H1 (cell line): ENCODE measurements around the gene P2RY14. TPM values are rescaled to one million over a fixed set of nuclear protein-coding genes. Genes with fewer than 3 reads are reported as not detected.

ENCODE experiments used
- CTCF ChIA-PET: fragments of 300-600 bp; sonication (Branson Sonifier 250); formaldehyde crosslinking; loops from one replicate; lab custom pipeline; 2021; ENCODE audit not compliant: partially characterized antibody; lab: Charles Lee
- POLR2A ChIA-PET: fragments of 300-600 bp; sonication (Branson Sonifier 250); formaldehyde crosslinking; loops from one replicate; lab custom pipeline; 2021; ENCODE audit warnings: inconsistent platforms; ENCODE audit not compliant: partially characterized antibody; lab: Charles Lee
- DNase-seq, 2 experiments: peaks; one replicate each; pipeline versions ENCODE4 v3.0.0 to v3.0.0-alpha.2; 2010 to 2022; ENCODE audit warnings: low spot score in 2 of 2, low read depth in 1 of 2, mixed read lengths in 1 of 2
- FAIRE-seq: peaks from 2 replicates; lab custom pipeline; 2011; peaks lifted over from hg19 to GRCh38; lab: Jason Lieb, UNC
- H2AFZ ChIP-seq: 2 replicates; pipeline ENCODE4 v1.8.1; 2012; ENCODE audit warnings: low read length, inconsistent platforms
- H2AK5ac ChIP-seq: 2 replicates; pipeline ENCODE4 v1.6.1; 2013; ENCODE audit warnings: low read depth, low read length
- H2BK120ac ChIP-seq: replicated peaks from 2 replicates; pipeline ENCODE3; 2013; ENCODE audit warnings: low read depth, low read length, inconsistent platforms
- H2BK12ac ChIP-seq: 2 replicates; pipeline ENCODE4 v1.6.1; 2013; ENCODE audit warnings: low read depth, low read length
- H2BK15ac ChIP-seq: 2 replicates; pipeline ENCODE4 v1.6.1; 2013; ENCODE audit warnings: low read length
- H2BK20ac ChIP-seq: 2 replicates; pipeline ENCODE4 v1.6.1; 2013; ENCODE audit warnings: low read length
- H2BK5ac ChIP-seq: 2 replicates; pipeline ENCODE4 v1.6.1; 2013; ENCODE audit warnings: low read depth, low read length
- H3K14ac ChIP-seq: 2 replicates; pipeline ENCODE4 v1.6.1; 2013; ENCODE audit warnings: inconsistent platforms; ENCODE audit not compliant: insufficient read length
- H3K18ac ChIP-seq: 2 replicates; pipeline ENCODE4 v1.6.1; 2013; ENCODE audit warnings: low read length; ENCODE audit errors: extremely low read depth
- H3K23ac ChIP-seq: 2 replicates; pipeline ENCODE4 v1.6.1; 2013; ENCODE audit warnings: inconsistent platforms; ENCODE audit not compliant: insufficient read length
- H3K23me2 ChIP-seq: 2 replicates; pipeline ENCODE4 v1.6.1; 2013; ENCODE audit warnings: low read depth, low read length
- H3K27ac ChIP-seq: 2 replicates; pipeline ENCODE4 v1.6.1; 2011; ENCODE audit warnings: low read depth, low read length, inconsistent platforms
- H3K27me3 ChIP-seq, 4 experiments: replicated peaks in 1 of 4; 1 replicate in 1 of 4; 2 replicates in 3 of 4; pipeline versions ENCODE4 v1.6.1 to v1.8.1; 2011 to 2013; ENCODE audit warnings: low read length in 3 of 4, mild to moderate bottlenecking in 3 of 4, inconsistent platforms in 2 of 4, mixed read lengths in 2 of 4, moderate library complexity in 1 of 4; ENCODE audit not compliant: control insufficient read depth in 3 of 4, insufficient read depth in 3 of 4; ENCODE audit errors: extremely low read depth in 1 of 4
- H3K36me3 ChIP-seq, 4 experiments: 2 replicates each; pipeline versions ENCODE4 v1.6.1 to v1.8.1; 2011 to 2013; ENCODE audit warnings: mild to moderate bottlenecking in 4 of 4, low read length in 3 of 4, moderate library complexity in 2 of 4, control low read depth in 1 of 4, inconsistent platforms in 1 of 4; ENCODE audit not compliant: insufficient read depth in 4 of 4, control insufficient read depth in 2 of 4
- H3K4ac ChIP-seq: replicated peaks from 2 replicates; pipeline ENCODE3; 2013; ENCODE audit warnings: low read length, low read depth, mixed read lengths, inconsistent platforms; ENCODE audit not compliant: insufficient read length
- H3K4me1 ChIP-seq, 4 experiments: replicated peaks in 1 of 4; 1 replicate in 1 of 4; 2 replicates in 3 of 4; pipeline versions ENCODE4 v1.6.1 to v1.8.1; 2011 to 2013; ENCODE audit warnings: low read length in 3 of 4, inconsistent platforms in 2 of 4, mixed read lengths in 1 of 4; ENCODE audit not compliant: insufficient read depth in 4 of 4, control insufficient read depth in 3 of 4
- H3K4me2 ChIP-seq, 2 experiments: 2 replicates each; pipeline versions ENCODE4 v1.6.1 to v1.8.1; 2011 to 2013; ENCODE audit warnings: low read depth in 2 of 2, low read length in 2 of 2, control low read depth in 1 of 2, inconsistent platforms in 1 of 2, mild to moderate bottlenecking in 1 of 2; ENCODE audit not compliant: insufficient read depth in 1 of 2
- H3K4me3 ChIP-seq, 4 experiments: fragments of 200-600, 300-600 bp in 1 of 4; sonication (generic), shearing (Covaris generic), sonication (Bioruptor Twin) in 1 of 4; 2 replicates each; pipeline versions ENCODE4 v1.5.1 to v1.8.1; 2011 to 2016; ENCODE audit warnings: low read length in 4 of 4, low read depth in 3 of 4, control low read depth in 2 of 4, inconsistent platforms in 2 of 4, mild to moderate bottlenecking in 2 of 4, mixed read lengths in 1 of 4, moderate library complexity in 1 of 4; ENCODE audit not compliant: insufficient read depth in 2 of 4; ENCODE audit errors: extremely low read depth in 1 of 4
- H3K56ac ChIP-seq: replicated peaks from 2 replicates; pipeline ENCODE3; 2013; ENCODE audit warnings: low read depth, mild to moderate bottlenecking, mixed read lengths, low read length, inconsistent platforms; ENCODE audit not compliant: insufficient read length
- H3K79me1 ChIP-seq: 2 replicates; pipeline ENCODE4 v1.6.1; 2013; ENCODE audit warnings: low read depth, low read length, control low read depth
- H3K79me2 ChIP-seq, 2 experiments: 2 replicates each; pipeline versions ENCODE4 v1.6.1 to v1.8.1; 2012 to 2013; ENCODE audit warnings: low read length in 2 of 2, mild to moderate bottlenecking in 2 of 2, inconsistent platforms in 1 of 2; ENCODE audit not compliant: insufficient read depth in 2 of 2, control insufficient read depth in 1 of 2
- H3K9ac ChIP-seq, 4 experiments: replicated peaks in 1 of 4; 1 replicate in 1 of 4; 2 replicates in 3 of 4; pipeline versions ENCODE4 v1.6.1 to v1.8.1; 2011 to 2013; ENCODE audit warnings: low read depth in 3 of 4, low read length in 3 of 4, control low read depth in 2 of 4, mild to moderate bottlenecking in 2 of 4, moderate library complexity in 2 of 4, inconsistent platforms in 1 of 4; ENCODE audit errors: extremely low read depth in 1 of 4
- H3K9me3 ChIP-seq, 2 experiments: 2 replicates each; pipeline versions ENCODE4 v1.6.1 to v1.8.1; 2012 to 2013; ENCODE audit warnings: mild to moderate bottlenecking in 2 of 2, moderate library complexity in 2 of 2, control low read depth in 1 of 2, inconsistent platforms in 1 of 2, low read depth in 1 of 2, low read length in 1 of 2, mixed read lengths in 1 of 2; ENCODE audit not compliant: insufficient read depth in 2 of 2
- H4K20me1 ChIP-seq, 2 experiments: replicated peaks in 1 of 2; 2 replicates each; pipeline versions ENCODE3 to v1.8.1; 2011 to 2013; ENCODE audit warnings: inconsistent platforms in 2 of 2, low read length in 2 of 2, mild to moderate bottlenecking in 1 of 2; ENCODE audit not compliant: insufficient read depth in 2 of 2, control insufficient read depth in 1 of 2
- H4K5ac ChIP-seq: 2 replicates; pipeline ENCODE4 v1.6.1; 2013; ENCODE audit warnings: low read length, low read depth, mixed read lengths, inconsistent platforms; ENCODE audit not compliant: insufficient read length
- H4K8ac ChIP-seq: 2 replicates; pipeline ENCODE4 v1.8.0; 2013; ENCODE audit warnings: mild to moderate bottlenecking, moderate library complexity, low read length, inconsistent platforms; ENCODE audit not compliant: insufficient read depth; ENCODE audit errors: extremely low read depth
- H4K91ac ChIP-seq: replicated peaks from 2 replicates; pipeline ENCODE3; 2013; ENCODE audit warnings: low read length, mixed read lengths, inconsistent platforms; ENCODE audit not compliant: insufficient read length
- BACH1 ChIP-seq: IDR thresholded peaks from 2 replicates; pipeline ENCODE4 v1.6.1; 2012; ENCODE audit warnings: low read length, improper control_type of control experiment
- WGBS, 2 experiments: shearing (Covaris generic) in 1 of 2; methylation state at CpG; one replicate each; pipeline versions ENCODE4 v1.1.6 to v1.1.7; 2013 to 2015; ENCODE audit warnings: low lambda C conversion rate in 2 of 2, mixed read lengths in 2 of 2, inconsistent platforms in 1 of 2, low coverage in 1 of 2, missing lambda C conversion rate in 1 of 2; ENCODE audit not compliant: insufficient replicate concordance in 2 of 2, insufficient coverage in 1 of 2, insufficient read length in 1 of 2; ENCODE audit errors: extremely low coverage in 1 of 2, missing lambda C conversion rate in 1 of 2; 5-methylcytosine and 5-hydroxymethylcytosine counted together
- polyA plus RNA-seq, 7 experiments: library from polyadenylated mRNA; depleted of rRNA in 3 of 7; stranded (reverse) in 5 of 7; unstranded in 2 of 7; fragments of >200 nt in 5 of 7; fragments of 200-250 nt in 2 of 7; gene quantifications; 1 replicate in 5 of 7; 2 replicates in 1 of 7; 4 replicates in 1 of 7; pipeline versions ENCODE4 v1.2.1 to v1.2.3, GENCODE V29; 2011 to 2013; ENCODE audit warnings: missing spikeins in 2 of 7, mixed read lengths in 2 of 7
- total RNA-seq: library from RNA; stranded (reverse); fragmentation: NEBNext Ultra II Directional; extraction: Animal tissue kit (Norgen Biotek cat#: 25700); gene quantifications from 2 replicates; pipeline ENCODE4 v1.2.1, GENCODE V29; 2021

P2RY14 gene
- total and polyA plus RNA-seq, 2 of the 8 experiments (the other 6 are each of a cell fraction or from before 2014, with no cell fraction given) = not detected

DNA sequence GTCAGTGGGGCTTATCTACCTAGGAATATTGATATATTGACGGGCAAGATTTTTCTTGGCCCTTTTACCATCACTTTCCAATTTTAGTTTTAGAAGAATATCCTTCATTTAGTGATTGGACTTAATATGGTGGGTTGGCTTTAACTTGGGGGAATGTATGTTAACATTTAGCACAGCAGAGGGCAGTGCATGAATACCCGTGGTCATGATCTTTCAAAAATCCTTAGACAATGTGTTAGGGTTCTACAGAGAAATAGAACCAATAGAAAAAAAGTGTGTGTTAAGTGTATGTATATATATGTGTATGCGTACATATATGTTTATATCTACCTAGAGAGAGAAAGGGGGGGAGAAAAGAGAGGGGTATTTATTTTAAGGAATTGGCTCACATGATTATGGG is 112.2 kb downstream of the P2RY14 start:
- Histone ChIP-seq H2BK20ac (no peak overlapping the region), H3K36me3 (peaks cover 0 to 2% (median 2%) of the 10 kb centered on the region in 4 experiments; a peak in 3 of 8 replicates), H4K5ac (no peak overlapping the region), H3K18ac (no peak overlapping the region), H3K79me1 (no peaks in the 10 kb centered on the region; the same call in 1 of the 2 replicates), H2BK120ac (no peak overlapping the region), H3K9me3 (no peaks in the 10 kb centered on the region), H4K91ac (no peak overlapping the region), H4K8ac (no peak overlapping the region), H2BK12ac (no peak overlapping the region), H3K4me2 (no peak overlapping the region), H2BK5ac (no peak overlapping the region), H3K4ac (no peak overlapping the region), H3K23ac (no peak overlapping the region), H4K20me1 (no peaks in the 10 kb centered on the region), H2BK15ac (no peak overlapping the region), H3K4me3 (no peak overlapping the region), H2AFZ (no peak overlapping the region), H3K9ac (no peak overlapping the region), H3K23me2 (no peaks in the 10 kb centered on the region), H3K56ac (no peak overlapping the region), H3K27ac (no peak overlapping the region), H3K27me3 (no peaks in the 10 kb centered on the region), H2AK5ac (no peak overlapping the region), H3K79me2 (no peaks in the 10 kb centered on the region), H3K4me1 (no peaks in the 10 kb centered on the region), H3K14ac (no peak overlapping the region)
- no peak for DNase-seq
- ChIA-PET POLR2A (no interaction called here), CTCF (interaction anchor here (3.0 to 6.8 kb wide), 3 partner anchors 10 to 114 kb away, joined by 19 to 32 read pairs (median 20); no protein-coding TSS in a partner anchor)
- 93% methylated on average over 3 of the region's 3 CpGs; no CpG with 5 or more reads in 1 of the 2 experiments for WGBS, 2 experiments
- FAIRE-seq = no peak
- TF ChIP-seq BACH1 = no peak
